HG03045 (cell line): ENCODE data around the gene RNF167.

Source experiments
- ATAC-seq: cut with Tn5 transposase; IDR thresholded peaks from one replicate; pipeline ENCODE4 v1.9.1; 2021; ENCODE audit warnings: mild to moderate bottlenecking, moderate library complexity; ENCODE audit not compliant: unreplicated experiment

The RNF167 gene

GRCh38 chr17:4939796-4940554 is at the start of gene RNF167, which contains the start of gene SLC25A11:
TSS of gene RNF167 (plus strand) at chr17:4940268. CDS start at chr17:4940910, 642 bp downstream.
TSS of gene SLC25A11 (minus strand) at chr17:4940046. CDS start at chr17:4939910, 136 bp downstream.
- ATAC-seq, result peak; percentile 71

GRCh38 chr17:4891411-4892410 is 48.4 kb upstream of the RNF167 start:
- ATAC-seq, result no peak

GRCh38 chr17:4892499-4893221 is 47.4 kb upstream of the RNF167 start:
- no peak for ATAC-seq

GRCh38 chr17:4893272-4893671 is 46.8 kb upstream of the RNF167 start:
- no peak for ATAC-seq

- no peak for ATAC-seq
These were observed 46.1 kb upstream of the RNF167 start for GRCh38 chr17:4893721-4894560.

- no peak for ATAC-seq
These were observed 44.9 kb upstream of the RNF167 start for GRCh38 chr17:4895121-4895520.

GRCh38 chr17:4895657-4896331 is 44.3 kb upstream of the RNF167 start:
- ATAC-seq, result no peak

- ATAC-seq, result no peak
These were observed 43.5 kb upstream of the RNF167 start for GRCh38 chr17:4896332-4897197.

GRCh38 chr17:4897198-4897687 is 42.8 kb upstream of the RNF167 start:
- no peak for ATAC-seq

- ATAC-seq, result no peak
These were observed 42.3 kb upstream of the RNF167 start for GRCh38 chr17:4897785-4898184.

GRCh38 chr17:4898351-4898750 is 41.7 kb upstream of the RNF167 start:
- ATAC-seq, result no peak

- peak; percentile 4 for ATAC-seq
These were observed 41.1 kb upstream of the RNF167 start for GRCh38 chr17:4898927-4899326.

- peak; percentile 58 for ATAC-seq
These were observed 40.5 kb upstream of the RNF167 start, which contains the start of gene C17orf107 for GRCh38 chr17:4899341-4900230. TSS of gene C17orf107 (plus strand) at chr17:4899536. CDS start at chr17:4899763, 227 bp downstream.

- ATAC-seq, result no peak
These were observed 39.6 kb upstream of the RNF167 start for GRCh38 chr17:4900231-4901107.

- no peak for ATAC-seq
These were observed 38.9 kb upstream of the RNF167 start for GRCh38 chr17:4901108-4901647.
